ENCODE results near the gene CATSPERE.
A peak's percentile ranks its signal among the peaks of the same experiment; 100 is the strongest.

The CATSPERE gene, protein sequence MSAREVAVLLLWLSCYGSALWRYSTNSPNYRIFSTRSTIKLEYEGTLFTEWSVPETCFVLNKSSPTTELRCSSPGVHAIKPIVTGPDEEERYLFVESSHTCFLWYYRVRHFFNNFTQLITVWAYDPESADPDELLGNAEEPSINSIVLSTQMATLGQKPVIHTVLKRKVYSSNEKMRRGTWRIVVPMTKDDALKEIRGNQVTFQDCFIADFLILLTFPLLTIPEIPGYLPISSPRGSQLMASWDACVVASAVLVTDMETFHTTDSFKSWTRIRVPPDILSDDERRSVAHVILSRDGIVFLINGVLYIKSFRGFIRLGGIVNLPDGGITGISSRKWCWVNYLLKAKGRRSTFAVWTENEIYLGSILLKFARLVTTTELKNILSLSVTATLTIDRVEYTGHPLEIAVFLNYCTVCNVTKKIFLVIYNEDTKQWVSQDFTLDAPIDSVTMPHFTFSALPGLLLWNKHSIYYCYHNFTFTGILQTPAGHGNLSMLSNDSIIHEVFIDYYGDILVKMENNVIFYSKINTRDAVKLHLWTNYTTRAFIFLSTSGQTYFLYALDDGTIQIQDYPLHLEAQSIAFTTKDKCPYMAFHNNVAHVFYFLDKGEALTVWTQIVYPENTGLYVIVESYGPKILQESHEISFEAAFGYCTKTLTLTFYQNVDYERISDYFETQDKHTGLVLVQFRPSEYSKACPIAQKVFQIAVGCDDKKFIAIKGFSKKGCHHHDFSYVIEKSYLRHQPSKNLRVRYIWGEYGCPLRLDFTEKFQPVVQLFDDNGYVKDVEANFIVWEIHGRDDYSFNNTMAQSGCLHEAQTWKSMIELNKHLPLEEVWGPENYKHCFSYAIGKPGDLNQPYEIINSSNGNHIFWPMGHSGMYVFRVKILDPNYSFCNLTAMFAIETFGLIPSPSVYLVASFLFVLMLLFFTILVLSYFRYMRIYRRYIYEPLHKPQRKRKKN
- 3.7 to 4.1 reads per million in 2 donors for total RNA-seq

DNA sequence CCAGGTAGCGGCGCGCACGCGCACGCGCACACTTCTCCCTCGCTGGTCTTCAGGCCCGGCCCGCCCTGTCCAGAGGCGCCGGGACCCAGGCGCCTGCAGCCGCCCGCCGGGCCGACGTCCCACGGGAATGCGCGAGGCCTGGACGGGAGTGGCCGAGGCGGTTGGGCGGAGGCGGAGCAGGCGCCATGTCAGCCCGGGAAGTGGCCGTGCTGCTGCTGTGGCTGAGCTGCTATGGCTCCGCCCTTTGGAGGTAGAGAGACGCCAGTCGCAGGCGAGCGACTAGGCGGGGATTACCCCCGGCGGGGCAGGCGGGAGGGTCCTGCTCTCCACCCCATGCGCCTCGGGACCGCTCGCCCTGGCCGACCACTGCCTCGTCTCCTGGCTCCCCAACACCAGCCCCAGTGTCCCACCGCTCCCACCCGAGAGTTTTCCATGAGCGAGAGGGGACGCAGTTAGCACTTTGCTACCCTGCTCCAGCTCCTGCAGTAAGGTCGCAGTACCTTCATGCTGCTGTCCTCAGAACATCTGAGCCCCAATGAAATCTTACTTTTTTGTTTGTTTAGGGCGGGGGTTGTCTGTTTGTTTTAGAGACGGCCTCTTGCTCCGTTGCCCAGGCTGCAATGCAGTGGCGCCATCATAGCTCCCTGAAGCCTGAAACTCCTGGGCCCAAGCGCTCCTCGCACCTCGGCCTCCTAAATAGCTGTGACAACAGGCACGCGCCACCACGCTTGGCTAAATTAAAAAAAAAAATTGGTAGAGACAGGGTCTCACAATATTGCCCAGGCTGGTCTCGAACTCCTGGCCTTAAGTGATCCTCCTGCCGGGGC lies at the start of gene CATSPERE:
CATSPERE (plus strand) TSS at position 29 of the 827 bp plus-strand sequence; CDS start at position 186, 157 bp downstream.
- DNase-seq, result peak; percentile 60

DNA sequence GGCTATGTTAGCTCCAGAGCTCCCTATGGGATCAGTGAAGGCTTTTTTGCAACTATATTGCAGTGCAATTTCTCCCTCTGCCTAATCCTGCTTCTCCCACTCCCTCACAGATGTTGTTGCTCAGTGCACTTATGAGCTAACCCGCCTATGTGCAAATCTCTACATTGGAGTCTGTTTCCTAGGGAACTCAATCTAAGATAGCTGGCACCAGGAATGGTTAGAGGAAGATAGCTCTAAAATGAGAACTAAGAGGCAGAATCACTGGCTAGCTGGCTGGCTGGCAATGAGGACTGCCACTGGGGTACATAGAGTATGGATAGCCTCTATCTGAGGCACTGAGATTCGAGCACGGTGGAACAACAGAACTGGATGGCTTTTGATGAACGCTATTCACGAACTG lies 48.9 kb upstream of the CATSPERE start:
- DNase-seq, result no peak

DNA sequence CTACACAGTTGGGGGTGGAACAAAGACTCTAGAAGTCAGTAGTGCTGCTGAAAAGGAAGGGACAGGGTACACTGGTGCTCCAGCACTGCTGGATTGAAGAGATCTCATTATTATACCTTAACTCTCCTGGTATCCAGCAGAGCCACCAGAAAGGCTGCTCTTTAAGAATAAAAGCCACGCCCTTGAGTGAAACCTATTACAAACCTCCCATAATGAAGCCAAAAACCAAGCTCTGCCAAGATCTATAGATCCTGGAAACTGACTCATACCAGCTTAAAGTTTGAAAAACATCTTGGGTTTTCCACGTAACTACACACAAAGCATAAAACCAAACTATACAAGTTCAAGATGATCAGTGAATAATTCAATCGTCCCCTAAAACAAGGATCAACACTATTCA lies 47.3 kb upstream of the CATSPERE start:
- DNase-seq, result no peak

DNA sequence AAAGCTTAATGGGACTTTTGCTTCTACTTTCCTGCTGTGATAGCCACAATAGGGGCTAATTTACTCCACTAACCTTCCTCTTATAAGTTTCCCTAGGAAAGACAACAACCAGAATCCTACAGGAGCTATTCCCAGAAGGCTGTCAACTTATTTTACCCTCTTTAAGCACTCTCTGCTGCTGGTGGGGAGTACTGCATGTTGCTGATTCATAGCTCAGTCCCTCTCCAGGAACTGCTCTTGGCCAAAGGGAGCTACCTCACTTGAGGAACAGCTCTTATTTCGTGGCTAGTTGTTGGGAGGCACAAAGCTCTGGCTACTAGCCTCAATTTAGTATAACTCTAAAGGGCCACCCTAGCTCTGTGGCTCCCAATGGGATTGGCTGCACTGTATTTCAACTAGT lies 46.5 kb upstream of the CATSPERE start:
- DNase-seq, result no peak

DNA sequence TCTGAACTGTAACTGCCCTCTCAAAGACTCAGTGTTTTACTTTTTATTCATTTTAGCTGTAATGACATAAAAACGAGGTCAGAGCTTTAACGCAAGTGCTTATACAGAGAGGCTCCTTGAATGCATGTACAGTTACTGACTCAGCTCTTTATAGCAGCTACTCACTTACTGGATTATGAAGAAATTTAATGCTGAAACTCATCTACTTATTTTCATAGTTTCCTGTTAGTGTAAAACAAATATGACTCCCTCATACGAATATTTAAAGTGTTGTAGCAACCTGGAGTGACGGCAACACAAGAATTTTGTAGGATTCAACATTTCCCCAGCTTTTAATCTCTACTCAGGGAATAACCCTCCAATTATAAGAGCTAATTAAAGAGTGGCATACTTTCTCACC lies 42.0 kb upstream of the CATSPERE start:
- DNase-seq, result no peak

DNA sequence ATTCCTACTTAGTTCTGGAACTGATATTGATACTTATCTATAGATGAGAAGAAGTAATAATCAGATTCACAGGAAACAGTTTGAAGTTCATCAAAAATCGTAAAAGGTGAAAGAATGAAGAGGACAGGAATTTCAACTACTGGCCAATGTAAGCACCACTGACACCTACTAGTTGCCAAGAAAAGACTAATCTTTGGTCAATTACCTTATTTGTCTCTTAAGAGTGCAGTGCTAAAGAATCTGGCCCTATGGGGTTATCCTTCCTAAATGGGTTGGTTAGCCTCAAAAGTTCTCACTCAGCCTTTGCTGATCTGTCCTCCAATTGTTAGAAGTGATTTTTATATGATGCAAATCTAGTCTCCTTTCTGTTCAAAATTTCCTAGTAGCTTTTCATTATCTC lies 38.9 kb upstream of the CATSPERE start:
- no peak for DNase-seq

DNA sequence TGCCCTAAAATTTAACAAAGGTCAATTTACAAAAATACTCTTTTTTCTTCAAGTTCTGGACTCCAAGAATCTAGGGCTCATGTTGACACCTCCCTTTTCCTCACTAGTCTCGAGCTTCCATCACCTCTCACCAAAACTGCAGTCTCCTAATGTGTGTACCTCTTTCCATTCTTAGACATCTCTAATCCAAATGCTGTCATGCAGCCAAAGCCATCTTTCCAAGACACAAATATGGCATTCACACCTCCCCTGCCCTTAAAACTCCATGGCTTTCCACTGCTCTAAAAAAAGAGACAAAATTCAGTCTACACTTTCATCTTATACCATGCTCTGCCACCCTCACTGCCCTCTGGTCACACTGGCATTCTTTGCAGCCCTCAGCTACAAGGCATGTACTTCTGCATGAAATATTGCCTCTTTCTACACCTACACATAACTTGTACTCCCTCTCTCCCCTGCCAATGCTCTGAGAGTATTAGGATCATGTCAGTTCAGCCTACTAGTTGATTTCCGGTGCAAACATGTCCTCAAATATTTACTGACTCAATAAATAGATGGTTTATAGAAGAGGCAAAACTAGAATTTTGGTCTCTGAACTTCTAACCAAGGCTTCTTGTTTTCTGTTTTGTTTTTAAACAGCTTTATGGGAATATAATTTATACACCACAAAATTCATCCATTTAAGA lies 36.3 kb upstream of the CATSPERE start:
- DNase-seq, result no peak

DNA sequence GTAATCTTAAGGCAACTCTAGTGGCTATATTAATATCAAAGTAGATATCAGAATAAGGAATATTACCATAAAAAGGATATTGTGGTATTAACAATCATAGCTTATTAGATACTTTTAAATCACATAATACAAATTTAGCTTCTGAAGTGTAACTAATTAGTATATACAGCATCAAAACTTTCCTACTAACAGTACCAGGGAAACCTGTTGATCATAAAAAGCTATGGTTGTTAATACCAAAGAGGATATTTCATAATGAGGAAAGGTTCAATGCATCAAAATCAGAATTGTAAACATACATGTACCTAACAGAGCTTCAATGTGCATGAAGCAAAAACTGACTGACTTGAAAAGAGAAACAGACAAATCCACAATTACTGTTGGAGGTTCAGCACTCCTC lies 33.4 kb upstream of the CATSPERE start:
- DNase-seq, result no peak

DNA sequence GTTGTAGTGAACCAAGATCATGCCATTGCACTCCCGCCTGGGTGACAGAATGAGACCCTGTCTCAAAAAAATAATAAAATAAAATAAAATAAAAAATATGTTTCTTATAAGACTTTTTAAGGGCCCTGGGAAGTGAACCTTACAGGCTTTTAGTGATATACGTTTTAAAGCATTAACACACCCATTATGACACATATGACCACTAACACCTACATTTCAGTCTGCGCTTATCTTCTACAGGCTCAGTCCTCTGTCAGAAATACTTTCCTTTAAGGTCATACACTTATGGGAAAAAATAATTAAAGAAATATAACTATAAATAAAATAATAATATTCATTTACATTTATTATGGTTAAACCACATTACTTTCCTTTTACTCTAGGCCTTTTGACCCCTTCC lies 31.3 kb upstream of the CATSPERE start:
- no peak for DNase-seq

DNA sequence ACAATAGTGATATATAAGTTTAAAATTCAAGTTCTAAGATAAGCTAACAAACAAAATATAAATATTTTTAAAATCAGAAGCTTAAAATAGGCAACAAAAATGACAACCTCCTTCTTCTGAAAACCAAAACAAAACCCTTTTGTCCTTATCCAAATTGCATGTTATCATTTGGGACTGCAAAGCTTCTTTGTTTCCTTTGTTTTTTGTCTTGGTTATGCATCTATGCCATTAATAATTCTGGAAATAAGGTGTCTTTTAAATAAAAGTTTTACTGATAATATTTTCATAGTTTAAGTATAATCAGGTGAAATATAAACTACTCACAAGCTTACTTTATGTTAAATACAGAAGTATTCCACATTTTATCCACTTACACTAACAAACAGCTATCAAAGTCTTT lies 29.9 kb upstream of the CATSPERE start:
- DNase-seq, result no peak

DNA sequence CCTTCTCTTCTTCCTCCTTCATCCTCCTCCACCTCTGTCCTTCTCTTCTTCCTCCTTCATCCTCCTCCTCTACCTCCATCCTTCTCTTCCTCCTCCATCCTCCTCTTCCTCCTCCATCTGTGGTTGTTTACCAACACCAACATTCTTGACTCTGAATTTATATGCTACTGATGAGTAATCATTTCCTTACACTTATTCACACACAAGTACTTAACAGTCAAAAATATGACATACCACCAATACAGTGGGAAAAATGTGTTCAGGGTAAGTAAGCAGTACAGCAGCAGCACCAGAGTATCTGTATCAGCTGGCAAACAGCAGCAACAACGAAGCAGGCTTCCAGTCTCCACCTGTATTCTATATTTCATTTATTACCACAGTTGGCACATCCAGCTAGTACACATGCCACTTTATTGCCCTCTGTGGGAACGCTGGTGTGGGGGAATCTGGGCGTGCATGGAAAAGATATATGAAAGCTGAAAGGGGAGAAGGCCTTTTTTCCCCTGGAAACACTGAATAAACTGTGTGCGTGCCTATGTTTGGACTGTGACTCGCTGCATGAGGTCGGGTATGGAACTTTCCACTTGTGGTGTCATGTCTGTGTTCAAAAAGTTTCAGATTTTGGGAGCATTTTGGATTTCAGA lies 25.4 kb upstream of the CATSPERE start:
- DNase-seq, result no peak

DNA sequence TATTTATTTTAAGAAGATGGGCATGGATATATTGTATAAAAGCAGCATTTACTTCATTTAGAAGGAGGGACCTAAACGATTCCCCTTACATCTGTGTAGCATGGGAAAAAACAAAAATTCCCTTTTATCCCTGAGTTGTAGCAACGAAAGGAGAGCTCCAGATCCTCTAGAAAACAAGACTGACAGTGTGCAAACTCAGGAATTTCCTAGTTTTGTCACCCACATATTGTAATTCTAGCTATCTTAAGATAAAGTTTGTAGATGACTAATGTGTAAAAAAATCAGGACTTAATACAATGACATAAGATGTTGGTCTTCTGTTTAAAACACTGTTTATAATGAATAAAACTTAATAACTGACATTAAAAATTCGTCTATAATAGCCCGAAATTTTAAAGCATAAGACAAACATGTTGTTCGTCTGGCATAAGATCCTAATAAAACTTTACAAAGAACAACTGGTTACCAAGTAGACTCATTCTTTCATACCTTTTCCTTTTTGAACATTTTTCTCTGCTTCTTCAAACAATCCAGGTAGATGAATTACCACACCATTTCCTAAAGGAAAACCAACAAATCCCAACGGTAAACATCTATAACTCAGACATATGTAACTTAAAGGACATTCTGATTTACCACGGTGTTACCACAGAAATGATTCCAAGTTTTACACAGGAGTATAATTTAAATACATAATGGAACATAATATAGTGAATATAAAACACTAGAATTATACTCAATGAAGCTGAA lies 24.6 kb upstream of the CATSPERE start:
- DNase-seq, result no peak

DNA sequence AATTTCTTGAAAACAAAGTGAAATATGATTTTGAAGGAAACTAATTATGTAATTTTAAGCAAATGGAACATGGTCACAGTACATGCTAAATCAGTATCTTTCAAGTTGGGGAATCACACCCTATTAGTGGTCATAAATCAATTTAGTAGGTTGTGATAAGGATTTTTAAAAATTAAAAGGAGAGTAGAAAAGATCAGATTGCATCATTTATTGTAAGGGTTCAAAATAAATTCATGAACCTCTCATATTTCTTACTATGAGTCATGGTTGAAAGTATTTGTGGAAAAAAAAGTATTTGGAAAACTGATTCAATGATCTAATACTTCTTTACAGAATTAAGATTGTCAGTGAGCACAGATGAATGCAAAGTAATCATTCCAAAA lies 24.0 kb upstream of the CATSPERE start:
- DNase-seq, result no peak

DNA sequence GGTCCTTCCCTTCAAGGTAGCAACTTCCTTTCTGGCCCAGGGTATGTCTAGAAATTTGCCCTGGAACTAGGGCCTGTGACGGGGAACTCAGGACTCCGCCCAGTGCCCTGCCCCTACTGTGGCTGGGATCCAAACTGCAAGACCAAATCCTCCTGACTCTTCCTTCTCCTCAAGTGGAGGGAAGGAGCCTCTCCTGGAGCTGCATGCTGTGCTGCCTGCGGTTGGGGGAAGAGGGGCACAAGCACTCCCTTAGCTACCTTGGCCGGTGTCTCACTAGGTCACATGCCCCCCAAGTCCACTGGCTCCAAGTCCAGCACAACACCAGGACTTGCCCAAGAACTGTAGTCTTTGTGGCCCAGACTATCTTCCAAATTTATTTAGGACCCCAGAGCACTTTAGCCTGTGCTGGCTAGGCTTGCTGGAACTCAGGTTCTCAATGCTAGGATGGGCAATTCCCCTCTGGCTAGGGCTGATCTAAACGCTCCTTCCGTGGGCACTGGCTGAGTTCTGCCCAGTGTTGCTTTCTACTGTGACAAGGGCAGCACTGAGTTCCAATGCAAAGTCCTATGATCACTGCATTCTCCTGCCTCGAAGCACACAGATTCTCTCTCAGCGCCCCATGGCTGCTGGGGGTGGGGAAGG lies 21.6 kb upstream of the CATSPERE start:
- no peak for DNase-seq

DNA sequence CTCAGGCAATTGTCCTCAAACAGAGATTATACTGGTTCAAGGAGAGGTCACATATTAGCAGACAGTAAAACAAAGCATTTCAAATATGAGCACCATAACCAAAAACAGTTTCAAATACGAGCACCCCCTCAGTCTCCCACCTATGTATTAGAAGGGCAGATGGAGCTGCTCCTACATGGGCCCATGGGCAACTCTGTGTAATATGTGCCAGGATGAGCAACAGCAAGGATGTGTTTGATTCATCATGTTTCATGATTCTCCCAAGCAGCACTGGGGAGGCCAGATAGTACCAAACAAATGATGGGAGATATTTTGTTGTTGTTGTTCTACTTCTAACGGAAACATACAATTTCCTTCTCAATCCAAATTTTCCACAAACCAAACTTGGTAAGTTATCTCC lies 18.2 kb upstream of the CATSPERE start:
- no peak for DNase-seq

DNA sequence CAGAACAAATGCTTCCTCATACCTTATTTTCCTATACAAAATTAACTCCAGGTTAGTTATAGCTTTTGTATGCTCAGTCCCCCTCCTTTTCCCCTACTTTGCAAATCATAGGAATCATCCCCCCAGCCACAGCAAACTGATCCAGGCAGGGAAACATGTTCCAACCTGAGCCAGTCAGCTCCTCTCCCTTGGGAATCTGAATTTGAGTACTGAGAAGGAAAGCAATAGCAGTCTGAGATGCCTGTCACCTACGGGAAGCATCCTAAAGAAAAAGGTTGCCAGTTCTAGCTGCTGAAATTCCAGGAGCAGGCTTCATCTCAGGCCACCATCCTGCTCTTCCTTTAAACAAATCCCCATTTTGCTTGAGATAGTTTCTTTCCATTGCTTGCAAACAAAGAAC lies 16.2 kb upstream of the CATSPERE start:
- DNase-seq, result no peak

DNA sequence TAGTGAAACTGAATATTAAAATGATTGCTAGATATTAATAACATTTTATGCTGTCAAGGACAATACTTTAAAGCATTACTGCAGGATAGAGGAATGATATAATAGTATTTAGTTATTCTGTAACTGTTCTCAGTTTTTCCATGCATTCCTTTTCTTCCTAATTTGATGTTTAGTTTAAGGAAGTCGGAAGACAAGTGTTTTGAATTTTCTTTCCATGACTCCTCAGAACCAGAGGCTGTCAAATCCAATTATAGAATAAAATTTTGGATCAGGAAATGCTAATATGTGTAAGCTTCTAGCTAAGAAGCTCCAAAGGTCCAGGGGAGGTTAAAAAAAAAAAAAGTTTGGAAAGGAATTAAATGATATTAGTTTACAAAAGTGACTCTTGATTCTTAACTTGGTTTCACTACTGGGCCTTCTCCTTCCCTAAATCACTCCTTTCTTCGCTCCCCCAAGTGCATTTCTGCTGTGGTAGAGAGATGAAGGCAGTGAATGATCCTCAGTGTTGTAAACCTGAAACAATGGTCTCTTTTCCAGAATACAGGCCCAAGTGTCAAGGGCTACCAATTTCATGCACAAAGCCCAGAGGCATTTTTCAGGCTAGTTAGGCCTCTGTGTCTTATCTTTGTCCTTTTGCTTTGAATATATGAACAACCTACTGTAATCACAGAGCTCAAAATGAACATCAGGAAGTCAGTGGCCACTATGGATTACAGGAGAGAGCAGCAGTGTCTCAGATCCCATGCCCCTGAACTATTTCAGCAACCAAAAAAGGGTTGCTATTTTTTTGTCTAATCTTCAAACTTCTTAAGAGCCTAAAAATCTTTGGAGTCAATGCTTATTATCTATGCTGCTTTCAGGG lies 15.5 kb upstream of the CATSPERE start:
- no peak for DNase-seq

DNA sequence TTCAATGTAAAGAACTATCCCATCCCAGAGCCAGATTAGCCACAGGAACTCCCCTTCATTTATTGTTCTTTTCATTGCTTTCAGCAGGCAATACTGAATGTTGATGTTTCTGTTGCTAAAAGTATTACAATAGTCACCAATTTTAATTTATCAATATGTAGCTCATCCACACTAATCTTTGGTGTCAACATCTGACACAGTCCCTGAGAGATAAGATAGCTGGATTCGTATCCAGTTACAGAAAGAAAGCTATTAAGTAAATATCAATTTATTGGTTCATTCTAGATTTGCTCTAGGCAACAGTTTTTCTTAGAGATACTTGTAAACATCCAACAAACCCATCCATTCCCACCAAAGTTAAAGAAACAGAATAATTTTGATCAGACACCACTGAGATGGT lies 14.0 kb upstream of the CATSPERE start:
- no peak for DNase-seq

DNA sequence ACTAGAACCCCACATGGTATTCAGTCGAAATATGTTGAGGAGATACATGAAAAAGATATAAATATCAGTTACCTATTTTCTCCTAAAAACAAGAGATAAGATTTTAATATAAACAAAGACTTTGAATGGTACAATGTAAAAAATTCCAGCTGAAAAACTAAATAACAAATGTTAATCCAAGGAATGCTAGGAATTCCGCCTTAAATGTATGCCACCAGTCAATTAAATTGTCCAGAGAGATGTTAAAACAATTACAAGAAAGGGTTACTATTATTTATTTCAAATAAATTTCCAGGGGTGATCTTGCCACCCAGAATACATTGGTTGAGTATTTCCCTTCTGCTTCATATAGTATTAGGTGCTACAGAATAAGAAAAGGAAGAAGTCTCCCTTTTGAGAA lies 13.5 kb upstream of the CATSPERE start:
- no peak for DNase-seq
